Suppressor macrophage treated with lipopolysaccharide for 1 hour (primary cell): ENCODE data around the gene DGCR6L.
A peak's percentile ranks its signal among the peaks of the same experiment; 100 is the strongest.
"Not testable (repeated sequence)": the region's sequence is repeated elsewhere in the genome, so short reads cannot be mapped to it uniquely, and the experiment has no call there.

Experiments used
- DNase-seq, 3 donors: peaks; one replicate each; pipeline ENCODE4 v3.0.0-alpha.2; 2020 to 2022

The DGCR6L gene

DNA sequence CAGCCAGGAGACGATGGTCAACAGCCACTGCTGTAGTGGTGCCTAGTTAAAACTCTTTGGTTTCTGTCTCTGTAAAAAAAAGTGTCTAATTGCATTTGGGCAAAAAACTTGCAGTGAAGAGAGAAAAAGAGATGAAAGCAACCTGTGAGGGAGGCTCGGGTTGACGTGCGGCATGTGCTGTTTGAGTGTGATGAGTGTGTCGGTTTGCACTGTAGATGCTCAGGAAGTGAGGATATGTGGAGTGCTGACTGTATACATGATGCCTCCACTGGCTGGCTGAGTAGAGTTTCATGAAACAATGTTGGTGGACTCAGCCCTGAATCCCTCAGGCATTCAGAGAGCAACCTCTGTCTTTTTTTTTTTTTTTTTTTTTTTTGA, 4.3 kb upstream of the DGCR6L start:
- no peak for DNase-seq

DNA sequence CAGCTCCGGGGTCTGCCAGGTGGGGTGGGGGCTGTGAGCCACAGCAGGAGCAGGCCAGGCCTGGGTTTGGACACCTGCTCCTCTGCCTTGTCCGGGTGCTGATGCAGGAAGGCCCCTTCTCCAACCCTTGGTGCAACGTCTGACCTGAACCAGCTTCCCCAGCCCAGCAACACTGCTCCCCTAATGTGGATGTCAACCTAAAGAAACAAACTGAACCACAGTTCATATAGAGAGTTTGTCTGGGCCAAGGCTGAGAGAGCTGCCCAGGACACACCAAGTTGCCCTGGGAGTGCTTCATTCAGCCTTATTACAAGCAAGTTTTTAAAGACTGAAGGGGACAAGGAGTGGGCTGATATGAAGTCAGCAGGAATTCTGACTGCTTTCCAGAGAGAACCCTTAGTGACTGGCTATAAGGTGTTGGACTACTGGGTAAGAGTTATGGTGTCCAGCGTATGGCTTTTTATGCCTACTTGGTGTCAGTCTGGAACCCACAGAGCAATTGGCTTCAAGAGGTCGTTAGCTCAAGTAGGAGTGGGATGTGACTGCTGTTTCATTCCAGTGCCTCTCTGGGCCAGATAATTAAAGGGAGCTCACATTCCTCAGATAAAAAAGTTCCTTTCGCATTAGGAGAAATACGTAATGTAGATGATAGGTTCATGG, 1.8 kb upstream of the DGCR6L start:
- DNase-seq = not testable (repeated sequence)

DNA sequence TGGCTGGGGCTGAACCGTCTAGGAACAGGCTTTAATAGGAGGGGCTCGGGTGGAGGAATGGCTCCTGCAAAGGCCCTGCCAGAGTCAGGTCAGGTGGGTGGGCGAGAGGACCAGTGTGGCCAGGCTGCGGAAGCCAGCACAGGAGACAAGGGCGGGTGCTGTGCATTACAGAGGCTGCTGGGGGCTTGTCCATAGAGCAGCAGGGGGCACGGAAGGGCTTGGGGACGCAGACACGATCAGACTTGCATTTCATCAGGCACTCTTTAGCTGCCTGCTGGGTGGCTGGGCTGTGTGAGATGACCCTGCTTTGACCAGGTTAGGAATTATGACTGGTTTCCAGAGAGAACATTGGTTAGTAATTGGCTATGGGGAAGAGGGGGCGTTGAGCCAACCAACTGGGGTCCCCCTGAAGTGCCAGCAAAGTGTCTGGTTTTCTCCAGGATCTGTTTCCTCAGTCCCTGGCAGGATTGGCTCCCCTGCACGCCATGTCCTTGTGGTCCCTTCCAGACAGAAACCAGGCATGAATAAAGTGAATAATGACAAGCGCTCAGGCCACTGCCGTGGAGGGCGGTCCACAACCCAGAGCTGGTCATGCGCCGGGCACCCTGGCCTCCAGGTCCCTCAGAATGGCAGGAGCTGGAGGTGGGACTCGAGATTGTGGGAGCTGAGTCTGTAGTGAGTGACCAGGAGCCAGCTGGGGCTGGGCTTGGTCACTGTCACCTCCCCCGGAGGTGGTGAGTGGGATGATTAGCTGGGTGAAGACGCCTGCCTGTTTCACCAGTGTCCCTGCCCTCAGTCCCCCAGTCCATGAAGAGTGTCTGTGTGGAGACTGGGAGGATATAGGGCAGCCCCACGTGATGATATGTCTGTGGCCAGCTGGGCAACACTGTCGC, 1.0 kb upstream of the DGCR6L start:
- not testable (repeated sequence) for DNase-seq

GRCh38 chr22:20319041-20319744, 667 bp downstream of the DGCR6L start:
- DNase-seq = peak; percentile 21 to 54 (median 45)

GRCh38 chr22:20318043-20318688, 1.7 kb downstream of the DGCR6L start:
- DNase-seq = peak; percentile 26 to 38 (median 35)

DNA sequence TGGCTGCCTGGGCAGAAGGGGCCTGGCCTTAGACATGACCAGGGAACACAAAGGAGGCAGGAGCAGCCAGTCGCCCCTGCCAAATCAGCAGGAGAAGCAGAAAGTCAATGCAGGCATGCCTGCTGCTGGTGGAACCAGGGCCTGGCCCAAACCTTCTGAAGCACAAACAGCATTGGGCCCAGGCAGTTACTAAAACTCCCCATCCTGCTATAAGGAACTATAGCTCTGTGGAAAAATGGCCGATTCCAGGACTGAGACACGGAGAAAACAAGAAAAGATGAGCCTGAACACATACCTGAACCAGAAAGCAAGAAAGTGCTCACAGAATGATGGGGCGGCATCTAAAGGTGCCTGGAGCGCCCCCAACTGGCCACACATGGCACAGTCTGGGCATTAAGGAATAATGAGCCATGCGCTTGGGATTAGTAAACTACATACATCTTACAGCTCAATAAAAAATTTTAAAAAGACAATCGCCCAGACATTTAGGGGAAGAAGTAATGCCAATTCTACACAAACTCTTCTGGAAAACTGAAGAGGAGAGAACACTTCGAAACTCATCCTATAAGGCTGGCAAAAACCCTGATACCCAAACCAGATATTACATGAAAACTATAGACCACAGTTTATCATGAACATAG, 2.3 kb downstream of the DGCR6L start:
- DNase-seq = not testable (repeated sequence)

GRCh38 chr22:20316844-20317401, 2.9 kb downstream of the DGCR6L start:
- no peak for DNase-seq

- no peak for DNase-seq
Measured at GRCh38 chr22:20316217-20316843, 3.5 kb downstream of the DGCR6L start.

GRCh38 chr22:20315337-20316216, 4.3 kb downstream of the DGCR6L start:
- DNase-seq = no peak

GRCh38 chr22:20314741-20315336, 5.0 kb downstream of the DGCR6L start:
- DNase-seq = not testable (repeated sequence)

DNA sequence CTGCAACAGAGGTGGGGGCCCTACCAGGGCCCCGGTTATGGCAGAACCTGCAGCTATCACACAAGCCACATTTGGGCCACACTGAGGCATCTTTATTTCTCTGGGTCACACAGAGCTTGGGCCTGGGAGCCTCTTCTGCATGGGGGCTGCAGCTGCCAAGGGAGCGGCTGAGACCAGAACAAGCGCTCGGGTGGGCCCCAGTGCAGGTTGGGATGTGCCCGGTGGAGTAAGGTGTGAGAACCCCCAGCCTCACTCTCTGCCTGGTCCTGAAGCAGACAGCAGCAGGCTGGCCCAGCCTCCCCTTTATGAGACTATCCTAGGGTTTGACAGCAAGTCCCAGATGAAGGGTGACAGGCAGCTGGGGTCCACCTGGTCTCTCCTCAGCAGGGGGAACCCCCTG, 5.7 kb downstream of the DGCR6L start:
- not testable (repeated sequence) for DNase-seq

DNA sequence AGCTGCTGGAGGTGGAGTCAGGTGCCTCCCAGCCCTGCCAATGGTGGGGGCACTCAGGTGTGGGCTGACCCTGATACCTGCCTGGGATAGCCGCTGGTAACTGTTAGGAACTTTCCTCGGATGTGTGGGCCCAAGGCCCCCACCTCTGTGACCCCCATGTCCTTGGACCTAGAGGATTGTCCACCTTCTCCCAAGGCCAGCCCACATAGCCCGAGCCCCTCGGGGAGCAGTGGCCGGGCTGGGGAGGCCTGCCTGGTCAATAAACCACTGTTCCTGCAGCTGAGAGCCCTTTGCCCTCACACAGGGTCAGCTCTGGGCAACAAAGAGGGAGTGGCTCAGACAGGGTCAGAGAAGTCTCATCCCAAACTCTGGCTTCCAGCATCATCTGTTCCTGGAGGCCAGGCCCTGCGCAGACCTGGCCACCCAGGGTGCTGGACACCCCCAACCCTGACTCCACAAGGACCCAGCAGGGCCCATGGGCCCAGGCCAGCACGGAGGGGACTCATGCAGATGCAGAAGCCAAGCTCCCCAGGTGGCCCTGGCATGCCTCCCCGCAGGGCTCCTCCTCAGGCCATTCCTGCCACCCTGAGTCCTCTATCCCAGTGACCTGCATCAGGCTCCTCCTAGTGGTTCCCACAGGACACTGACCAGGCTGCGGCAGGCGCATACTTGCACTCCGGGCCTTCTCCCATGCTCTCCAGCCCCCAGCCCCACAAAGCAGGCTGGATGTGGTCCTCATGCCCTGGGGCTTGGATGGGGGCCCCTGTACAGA, 6.4 kb downstream of the DGCR6L start:
- DNase-seq = not testable (repeated sequence)

- no peak for DNase-seq
Measured at GRCh38 chr22:20312396-20313191, 7.3 kb downstream of the DGCR6L start.

GRCh38 chr22:20311249-20312062, 8.4 kb downstream of the DGCR6L start:
- not testable (repeated sequence) for DNase-seq

DNA sequence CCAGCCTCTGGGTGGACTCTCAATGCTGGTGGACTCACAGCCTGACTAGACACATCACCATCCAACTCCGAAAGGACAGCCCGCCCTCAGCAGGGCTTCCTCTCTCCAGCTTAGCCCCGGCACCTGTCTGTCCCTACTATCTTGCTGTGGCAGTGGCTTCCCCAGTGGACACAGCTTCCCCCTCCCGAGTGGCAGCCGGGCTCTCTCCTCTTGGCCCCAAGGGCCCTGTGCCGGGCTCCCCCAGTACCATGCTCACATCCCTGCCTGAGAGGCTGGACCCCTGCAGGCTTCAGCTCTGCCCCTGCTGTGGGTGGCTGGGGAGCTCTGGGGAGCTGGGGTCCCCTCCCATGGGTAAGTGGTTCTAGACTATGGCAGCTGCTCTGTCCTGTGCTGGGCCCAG, 9.1 kb downstream of the DGCR6L start:
- DNase-seq = not testable (repeated sequence)

DNA sequence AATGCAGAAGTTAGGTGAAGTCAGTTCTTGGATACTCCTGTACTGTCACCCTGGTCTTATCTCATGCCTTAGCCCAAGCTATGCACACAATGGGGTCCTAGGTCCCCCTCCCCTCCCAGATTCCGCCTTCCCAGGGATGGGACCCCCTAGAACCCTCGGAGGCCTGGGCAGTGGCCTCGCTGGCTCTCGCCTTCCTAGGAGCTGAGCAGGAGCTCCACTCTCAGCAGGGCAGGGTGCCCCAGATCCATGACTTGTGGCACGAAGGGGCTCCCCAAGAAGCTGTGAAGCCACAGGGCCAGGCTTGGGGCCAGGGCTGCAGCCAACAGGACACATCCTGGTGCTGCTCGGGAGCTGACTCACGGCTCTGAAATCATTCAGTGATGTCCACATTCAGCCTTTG, 9.7 kb downstream of the DGCR6L start:
- DNase-seq = not testable (repeated sequence)
